H1 (cell line): ENCODE measurements around the gene SUSD6.

Experiments used
- CEBPB ChIP-seq: IDR thresholded peaks from 2 replicates; pipeline ENCODE4 v1.6.1; 2012; ENCODE audit warnings: low read depth, low read length
- CTBP2 ChIP-seq: IDR thresholded peaks from 2 replicates; pipeline ENCODE4 v1.7.0; 2011; ENCODE audit warnings: borderline replicate concordance, mild to moderate bottlenecking, moderate library complexity, mixed read lengths, low read length; ENCODE audit not compliant: insufficient read depth, insufficient read length
- EP300 ChIP-seq, 2 experiments: IDR thresholded peaks; 1 replicate in 1 of 2; 2 replicates in 1 of 2; pipeline ENCODE4 v1.6.1; 2011 to 2012; ENCODE audit warnings: low read depth in 2 of 2, low read length in 2 of 2, mild to moderate bottlenecking in 2 of 2, borderline replicate concordance in 1 of 2, inconsistent platforms in 1 of 2, moderate library complexity in 1 of 2
- HDAC2 ChIP-seq, 2 experiments: fragments of 300-600 bp in 1 of 2; sonication (generic) in 1 of 2; IDR thresholded peaks; 2 replicates each; pipeline ENCODE4 v1.6.1; 2011 to 2012; ENCODE audit warnings: low read depth in 2 of 2, low read length in 2 of 2, mild to moderate bottlenecking in 2 of 2, moderate library complexity in 2 of 2, borderline replicate concordance in 1 of 2, inconsistent platforms in 1 of 2
- KDM1A ChIP-seq: fragments of 200-600, 300-600 bp; sonication (generic); IDR thresholded peaks from 2 replicates; pipeline ENCODE4 v1.7.1; 2016; ENCODE audit warnings: mild to moderate bottlenecking, low read length, borderline replicate concordance
- POLR2A ChIP-seq, 2 experiments: IDR thresholded peaks; 1 replicate in 1 of 2; 2 replicates in 1 of 2; pipeline ENCODE4 v1.6.1; 2011; ENCODE audit warnings: low read depth in 2 of 2, low read length in 2 of 2, mild to moderate bottlenecking in 2 of 2; ENCODE audit errors: control extremely low read depth in 1 of 2
- POLR2AphosphoS5 ChIP-seq: IDR thresholded peaks from 2 replicates; pipeline ENCODE4 v1.6.1; 2011; ENCODE audit warnings: low read depth, low read length
- RAD21 ChIP-seq, 2 experiments: IDR thresholded peaks in 1 of 2; conservative IDR thresholded peaks in 1 of 2; 2 replicates each; pipeline ENCODE4 v1.6.1; 2011; ENCODE audit warnings: low read depth in 2 of 2, low read length in 2 of 2, improper control_type of control experiment in 1 of 2, inconsistent platforms in 1 of 2, mild to moderate bottlenecking in 1 of 2, moderate library complexity in 1 of 2
- RFX5 ChIP-seq: IDR thresholded peaks from 2 replicates; pipeline ENCODE4 v1.6.1; 2011; ENCODE audit warnings: low read depth, low read length, improper control_type of control experiment, borderline replicate concordance
- RNF2 ChIP-seq: fragments of 200-900, 300-1000 bp; sonication (generic); IDR thresholded peaks from 2 replicates; pipeline ENCODE4 v1.7.1; 2016; ENCODE audit warnings: borderline replicate concordance, low read depth, mild to moderate bottlenecking, antibody characterized with exemption, low read length; ENCODE audit not compliant: poor library complexity, severe bottlenecking; ENCODE audit errors: missing control alignments
- TAF1 ChIP-seq: IDR thresholded peaks from 2 replicates; pipeline ENCODE4 v1.6.1; 2011; ENCODE audit warnings: mild to moderate bottlenecking, low read depth, low read length
- TF ChIP-seq, protein P1 (sequence below), 3 experiments: IDR thresholded peaks; 1 replicate in 2 of 3; 2 replicates in 1 of 3; pipeline versions ENCODE4 v1.5.1 to v1.6.1; 2011; ENCODE audit warnings: low read length in 3 of 3, mild to moderate bottlenecking in 3 of 3, inconsistent platforms in 2 of 3, low read depth in 1 of 3, moderate library complexity in 1 of 3; ENCODE audit not compliant: insufficient read depth in 1 of 3; ENCODE audit errors: control extremely low read depth in 1 of 3
- TF ChIP-seq, protein P2 (sequence below): IDR thresholded peaks from 2 replicates; pipeline ENCODE4 v1.6.1; 2012; ENCODE audit warnings: inconsistent platforms

DNA sequence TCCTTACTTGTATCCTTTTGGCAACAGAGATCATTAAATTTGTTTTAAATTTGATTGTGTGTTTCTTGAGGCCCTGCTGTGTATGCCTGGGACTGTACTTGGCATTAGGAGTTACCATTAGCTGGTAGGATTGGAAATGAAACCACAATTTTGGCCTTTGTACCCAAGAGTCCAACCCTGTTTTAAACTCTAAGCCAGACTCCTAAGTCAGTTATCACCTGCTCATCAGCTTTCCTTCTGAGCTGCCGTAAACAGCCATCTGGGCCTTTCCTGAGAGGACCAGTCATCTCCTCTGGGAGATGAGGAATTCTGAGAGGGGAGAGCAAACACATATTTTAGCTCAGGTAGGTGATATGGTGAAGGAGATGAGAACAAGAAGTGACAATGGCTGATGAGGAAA, 81.2 kb downstream of the SUSD6 start:
- no peak for TF ChIP-seq RNF2
- TF ChIP-seq POLR2A (IDR thresholded peaks at IDR 0.05; ENCODE audit: control extremely low read depth in 1 of 2, low read depth in 2 of 2, low read length in 2 of 2), result no peak
- TF ChIP-seq, protein P1, sequence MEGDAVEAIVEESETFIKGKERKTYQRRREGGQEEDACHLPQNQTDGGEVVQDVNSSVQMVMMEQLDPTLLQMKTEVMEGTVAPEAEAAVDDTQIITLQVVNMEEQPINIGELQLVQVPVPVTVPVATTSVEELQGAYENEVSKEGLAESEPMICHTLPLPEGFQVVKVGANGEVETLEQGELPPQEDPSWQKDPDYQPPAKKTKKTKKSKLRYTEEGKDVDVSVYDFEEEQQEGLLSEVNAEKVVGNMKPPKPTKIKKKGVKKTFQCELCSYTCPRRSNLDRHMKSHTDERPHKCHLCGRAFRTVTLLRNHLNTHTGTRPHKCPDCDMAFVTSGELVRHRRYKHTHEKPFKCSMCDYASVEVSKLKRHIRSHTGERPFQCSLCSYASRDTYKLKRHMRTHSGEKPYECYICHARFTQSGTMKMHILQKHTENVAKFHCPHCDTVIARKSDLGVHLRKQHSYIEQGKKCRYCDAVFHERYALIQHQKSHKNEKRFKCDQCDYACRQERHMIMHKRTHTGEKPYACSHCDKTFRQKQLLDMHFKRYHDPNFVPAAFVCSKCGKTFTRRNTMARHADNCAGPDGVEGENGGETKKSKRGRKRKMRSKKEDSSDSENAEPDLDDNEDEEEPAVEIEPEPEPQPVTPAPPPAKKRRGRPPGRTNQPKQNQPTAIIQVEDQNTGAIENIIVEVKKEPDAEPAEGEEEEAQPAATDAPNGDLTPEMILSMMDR (IDR thresholded peaks at IDR 0.05; ENCODE audit: control extremely low read depth in 1 of 3, insufficient read depth in 1 of 3, low read depth in 1 of 3, low read length in 3 of 3), result no peak
- no peak for TF ChIP-seq EP300 (IDR thresholded peaks at IDR 0.05; ENCODE audit: borderline replicate concordance in 1 of 2, low read depth in 2 of 2, low read length in 2 of 2)
- no peak for TF ChIP-seq HDAC2 (IDR thresholded peaks at IDR 0.05; ENCODE audit: borderline replicate concordance in 1 of 2, low read depth in 2 of 2, low read length in 2 of 2)
- no peak for TF ChIP-seq RFX5
- no peak for TF ChIP-seq POLR2AphosphoS5
- TF ChIP-seq, protein P2, sequence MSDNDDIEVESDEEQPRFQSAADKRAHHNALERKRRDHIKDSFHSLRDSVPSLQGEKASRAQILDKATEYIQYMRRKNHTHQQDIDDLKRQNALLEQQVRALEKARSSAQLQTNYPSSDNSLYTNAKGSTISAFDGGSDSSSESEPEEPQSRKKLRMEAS, result no peak
- TF ChIP-seq TAF1, result no peak
- TF ChIP-seq CTBP2, result no peak
- TF ChIP-seq KDM1A, result no peak
- TF ChIP-seq RAD21 (IDR thresholded peaks at IDR 0.05 in 1 of 2, conservative IDR thresholded peaks at IDR 0.05 in 1 of 2; ENCODE audit: low read depth in 2 of 2, low read length in 2 of 2), result no peak
- TF ChIP-seq CEBPB, result no peak
